Brain microvascular endothelial cell (primary cell): ENCODE data around the gene CDH23.

Experiments
- DNase-seq: peaks from one replicate; pipeline ENCODE4 v3.0.0-alpha.2; 2020
- H3K27ac ChIP-seq: fragments of 250-450 bp; sonication (Bioruptor Pico); 2 replicates; pipeline ENCODE4 v1.5.1; 2020; ENCODE audit warnings: mild to moderate bottlenecking, moderate library complexity
- H3K27me3 ChIP-seq: fragments of 250-450 bp; sonication (Bioruptor Pico); replicated peaks from 2 replicates; pipeline ENCODE4 v1.5.1; 2020; ENCODE audit warnings: mild to moderate bottlenecking
- H3K36me3 ChIP-seq: fragments of 250-450 bp; sonication (Bioruptor Pico); replicated peaks from 2 replicates; pipeline ENCODE4 v1.5.1; 2020; ENCODE audit warnings: mild to moderate bottlenecking
- H3K4me3 ChIP-seq: 2 replicates; pipeline ENCODE4 v1.5.1; 2011; ENCODE audit warnings: low read depth, mild to moderate bottlenecking, control low read depth, low read length, moderate library complexity
- CTCF ChIP-seq: IDR thresholded peaks from 2 replicates; pipeline ENCODE4 v1.5.1; 2011; ENCODE audit warnings: low read depth, mild to moderate bottlenecking, moderate library complexity, low read length, control low read depth, inconsistent platforms; ENCODE audit errors: missing control alignments
- in situ Hi-C: cut with HindIII; loops from 2 replicates; pipeline ENCODE4 v1.10.0; 2017; ENCODE audit warnings: low sequenced_read_pairs, low pct_ligation_motif_present

CDH23 gene

DNA sequence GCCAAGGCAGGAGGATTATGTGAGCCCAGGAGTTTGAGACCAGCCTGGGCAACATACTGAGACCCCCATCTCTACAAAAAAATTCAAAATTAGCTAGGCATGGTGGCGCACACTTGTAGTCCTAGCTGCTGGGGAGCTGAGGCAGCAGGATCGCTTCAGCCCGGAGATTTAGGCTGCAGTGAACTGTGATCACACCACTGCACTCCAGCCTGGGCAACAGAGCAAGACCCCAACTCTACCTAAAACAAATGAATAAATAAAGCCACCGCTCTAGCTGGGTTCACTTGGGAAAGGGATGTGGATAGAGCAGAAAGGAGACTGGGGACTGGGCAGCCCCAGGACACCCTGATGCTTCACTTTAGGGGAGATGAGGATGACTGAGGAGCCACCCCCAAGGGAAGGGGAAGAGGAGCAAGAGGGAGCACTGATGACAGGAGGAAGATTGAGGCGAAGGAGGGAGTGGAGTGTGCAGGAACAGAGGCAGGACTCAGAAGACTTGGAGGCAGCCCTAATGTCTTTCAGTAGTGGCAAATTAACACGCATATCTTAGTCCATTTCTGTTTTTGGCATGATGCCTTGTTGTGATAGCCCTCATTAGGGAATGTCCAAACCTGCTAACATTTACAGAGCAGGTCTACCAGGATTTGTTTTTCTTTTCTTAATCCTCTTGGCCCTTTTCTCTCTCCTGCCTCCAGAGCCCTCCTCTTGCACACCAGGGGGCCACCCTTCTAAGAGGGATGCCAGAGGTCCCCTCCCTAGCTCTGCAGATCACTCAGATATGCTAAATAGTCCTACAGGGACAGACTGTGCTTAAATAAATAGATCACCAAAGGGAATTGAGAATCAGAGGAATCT is 234.5 kb downstream of the CDH23 start:
- Histone ChIP-seq H3K4me3 (no peak overlapping the region), H3K27me3 (peaks cover 19% of the 10 kb centered on the region), H3K27ac (no peak overlapping the region), H3K36me3 (no peaks in the 10 kb centered on the region)
- in situ Hi-C loops = no loop called here
- DNase-seq = no peak
- no peak for TF ChIP-seq CTCF

GRCh38 chr10:71632200-71632820 is 235.6 kb downstream of the CDH23 start:
- no peak for TF ChIP-seq CTCF
- DNase-seq = no peak
- peaks cover 17% of the 10 kb centered on the region for H3K27me3 ChIP-seq
- H3K27ac ChIP-seq = no peak overlapping the region
- no peaks in the 10 kb centered on the region for H3K36me3 ChIP-seq
- in situ Hi-C loops = no loop called here
- H3K4me3 ChIP-seq = no peak overlapping the region

- H3K27me3 ChIP-seq = peaks cover 19% of the 10 kb centered on the region
- H3K36me3 ChIP-seq = no peaks in the 10 kb centered on the region
- TF ChIP-seq CTCF = no peak
- H3K4me3 ChIP-seq = no peak overlapping the region
- in situ Hi-C loops = no loop called here
- DNase-seq = no peak
- H3K27ac ChIP-seq = no peak overlapping the region
Observed at GRCh38 chr10:71632896-71633600, 236.3 kb downstream of the CDH23 start.

GRCh38 chr10:71633920-71634319 is 237.2 kb downstream of the CDH23 start:
- DNase-seq = no peak
- in situ Hi-C loops = no loop called here
- no peak for TF ChIP-seq CTCF
- Histone ChIP-seq H3K4me3 (no peak overlapping the region), H3K27ac (no peak overlapping the region), H3K36me3 (no peaks in the 10 kb centered on the region), H3K27me3 (peaks cover 28% of the 10 kb centered on the region)

DNA sequence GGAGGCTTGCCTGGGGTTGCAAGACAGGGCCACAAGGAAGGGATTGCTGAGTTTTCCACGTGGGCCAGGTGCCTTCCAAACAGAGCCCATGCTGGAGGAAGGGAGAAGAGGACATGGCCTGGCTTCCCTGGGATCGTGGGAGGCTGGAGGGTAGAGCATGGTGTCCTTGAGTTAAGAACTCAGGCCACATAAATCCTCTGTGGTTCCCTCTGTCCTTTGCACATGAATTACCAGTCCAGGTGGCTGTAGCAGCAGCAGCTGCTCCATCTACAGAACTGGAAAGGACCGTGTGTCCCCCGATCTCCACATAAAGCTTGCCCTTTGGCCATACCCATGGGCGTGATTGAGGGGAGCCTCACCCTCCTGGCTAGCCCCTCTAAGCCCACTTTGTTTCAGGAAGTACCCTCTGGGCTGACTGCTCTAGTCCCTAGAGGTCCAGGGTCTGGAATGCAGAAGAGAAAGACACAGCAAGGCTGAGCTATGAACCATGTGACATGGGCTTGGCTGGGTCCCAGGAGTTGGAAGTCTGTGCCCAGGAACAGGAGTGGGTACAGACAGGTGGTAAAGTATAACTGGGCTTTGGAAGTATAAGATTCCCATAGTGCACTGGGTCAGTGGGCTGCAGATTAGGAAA is 237.9 kb downstream of the CDH23 start:
- Histone ChIP-seq H3K27ac (no peak overlapping the region), H3K4me3 (no peak overlapping the region), H3K36me3 (no peaks in the 10 kb centered on the region), H3K27me3 (peaks cover 31% of the 10 kb centered on the region)
- no peak for TF ChIP-seq CTCF
- in situ Hi-C loops = no loop called here
- DNase-seq = no peak
